C1 segment of cervical spinal cord (tissue), 14 donors: ENCODE data around the gene KRT9.
"Not testable (repeated sequence)": the region's sequence is repeated elsewhere in the genome, so short reads cannot be mapped to it uniquely, and the experiment has no call there.

Source experiments
- DNase-seq, 14 donors: peaks; one replicate each; lab custom pipeline; 2025; lab: John Stamatoyannopoulos, UW

The KRT9 gene

GRCh38 chr17:41602524-41602923 is 30.7 kb upstream of the KRT9 start:
- no peak for DNase-seq

- DNase-seq = no peak
These were observed 28.5 kb upstream of the KRT9 start for GRCh38 chr17:41600318-41600717.

GRCh38 chr17:41599680-41600079 is 27.8 kb upstream of the KRT9 start:
- no peak for DNase-seq

- no peak for DNase-seq
These were observed 23.7 kb upstream of the KRT9 start for GRCh38 chr17:41595585-41595984.

- DNase-seq = no peak
These were observed 22.6 kb upstream of the KRT9 start for GRCh38 chr17:41594363-41594915.

- no peak for DNase-seq
These were observed 21.6 kb upstream of the KRT9 start for GRCh38 chr17:41593306-41593981.

- DNase-seq = no peak
These were observed 20.9 kb upstream of the KRT9 start for GRCh38 chr17:41592601-41593305.

- DNase-seq = no peak
These were observed 17.4 kb upstream of the KRT9 start for GRCh38 chr17:41589301-41589700.

- DNase-seq = no peak
These were observed 16.4 kb upstream of the KRT9 start for GRCh38 chr17:41588126-41588810.

- no peak for DNase-seq
These were observed 15.1 kb upstream of the KRT9 start, which contains the start of gene KRT14 for GRCh38 chr17:41586863-41587495. Gene KRT14 (minus strand): TSS chr17:41586895. CDS start chr17:41586834, 61 bp downstream.

- DNase-seq = no peak
These were observed 13.6 kb upstream of the KRT9 start for GRCh38 chr17:41585301-41586056.

GRCh38 chr17:41584331-41584927 is 12.6 kb upstream of the KRT9 start:
- DNase-seq = not testable (repeated sequence)

GRCh38 chr17:41583137-41584127 is 11.6 kb upstream of the KRT9 start:
- DNase-seq = no peak

GRCh38 chr17:41582061-41582968 is 10.5 kb upstream of the KRT9 start:
- not testable (repeated sequence) for DNase-seq

GRCh38 chr17:41581366-41582060 is 9.7 kb upstream of the KRT9 start:
- DNase-seq = no peak

- DNase-seq = no peak
These were observed 9.0 kb upstream of the KRT9 start for GRCh38 chr17:41580687-41581365.

- no peak for DNase-seq
These were observed 8.4 kb upstream of the KRT9 start for GRCh38 chr17:41580244-41580575.
